GM06990 (cell line): Measurements from ENCODE around the gene HAX1.
"Not testable (repeated sequence)": the region's sequence is repeated elsewhere in the genome, so short reads cannot be mapped to it uniquely, and the experiment has no call there.

Source experiments
- DNase-seq: peaks from one replicate; pipeline ENCODE4 v3.0.0-alpha.2; 2011; ENCODE audit not compliant: insufficient read length; ENCODE audit errors: extremely low read depth
- H3K27me3 ChIP-seq: replicated peaks from 2 replicates; pipeline ENCODE4 v1.6.0; 2011; ENCODE audit warnings: low read length; ENCODE audit not compliant: control insufficient read depth, insufficient read depth
- H3K36me3 ChIP-seq: 2 replicates; pipeline ENCODE4 v1.5.1; 2011; ENCODE audit warnings: low read length; ENCODE audit not compliant: control insufficient read depth, insufficient read depth
- H3K4me3 ChIP-seq: replicated peaks from 2 replicates; pipeline ENCODE4 v1.5.1; 2011; ENCODE audit warnings: low read depth, mild to moderate bottlenecking, control low read depth, low read length
- CTCF ChIP-seq: IDR thresholded peaks from 2 replicates; pipeline ENCODE4 v1.5.1; 2011; ENCODE audit warnings: low read length, control low read depth, mild to moderate bottlenecking, inconsistent platforms; ENCODE audit not compliant: insufficient read depth, poor library complexity, severe bottlenecking

Gene HAX1

GRCh38 chr1:154276797-154277196 is 4.4 kb downstream of the HAX1 start:
- Histone ChIP-seq H3K27me3 (no peaks in the 10 kb centered on the region), H3K4me3 (no peak overlapping the region), H3K36me3 (peaks cover 6% of the 10 kb centered on the region)
- peak; percentile 33 for TF ChIP-seq CTCF
- DNase-seq, result no peak

- not testable (repeated sequence) for H3K36me3 ChIP-seq, H3K4me3 ChIP-seq, H3K27me3 ChIP-seq, DNase-seq
These were observed 15.2 kb downstream of the HAX1 start for GRCh38 chr1:154287591-154287990.

GRCh38 chr1:154288661-154289060 is 16.2 kb downstream of the HAX1 start:
- Histone ChIP-seq H3K36me3 (no peaks in the 10 kb centered on the region), H3K4me3 (no peak overlapping the region), H3K27me3 (no peaks in the 10 kb centered on the region)
- DNase-seq, result no peak
- no peak for TF ChIP-seq CTCF

GRCh38 chr1:154290921-154291320 is 18.5 kb downstream of the HAX1 start:
- no peak for TF ChIP-seq CTCF
- Histone ChIP-seq H3K27me3 (no peaks in the 10 kb centered on the region), H3K36me3 (no peaks in the 10 kb centered on the region), H3K4me3 (no peak overlapping the region)
- no peak for DNase-seq

GRCh38 chr1:154295408-154296235 is 23.2 kb downstream of the HAX1 start:
- no peaks in the 10 kb centered on the region for H3K36me3 ChIP-seq
- H3K4me3 ChIP-seq, result no peak overlapping the region
- H3K27me3 ChIP-seq, result no peaks in the 10 kb centered on the region
- no peak for DNase-seq
- no peak for TF ChIP-seq CTCF

- TF ChIP-seq CTCF, result no peak
- H3K4me3 ChIP-seq, result no peak overlapping the region
These were observed 29.2 kb downstream of the HAX1 start for GRCh38 chr1:154301582-154301981.

More at GRCh38 chr1:154301582-154301981, 29.2 kb downstream of the HAX1 start:
- no peak for DNase-seq
- no peaks in the 10 kb centered on the region for H3K27me3 ChIP-seq
- no peaks in the 10 kb centered on the region for H3K36me3 ChIP-seq
